A549 (cell line): ENCODE measurements around the gene ZNF672. TPM values are rescaled to one million over a fixed set of nuclear protein-coding genes. Genes with fewer than 3 reads are reported as not detected.
"Not testable (repeated sequence)": the region's sequence is repeated elsewhere in the genome, so short reads cannot be mapped to it uniquely, and the experiment has no call there.

ENCODE experiments used
- ATAC-seq, 2 experiments: fragments of 200-7000 bp in 1 of 2; fragments of >200 bp in 1 of 2; cut with Nextera tagmentation in 1 of 2; cut with Tn5 transposase in 1 of 2; 3 replicates each; pipeline versions ENCODE4 v1.8.0 to v1.9.1; 2018 to 2020; ENCODE audit warnings: mild to moderate bottlenecking in 1 of 2, moderate library complexity in 1 of 2
- CTCF ChIA-PET: fragments of 300-600 bp; sonication (Branson Sonifier 250); formaldehyde crosslinking; extraction: SDS; loops from one replicate; lab custom pipeline; 2021; ENCODE audit warnings: antibody characterized with exemption, inconsistent platforms; lab: Yijun Ruan, JAX
- POLR2A ChIA-PET: fragments of 350-600 bp; formaldehyde crosslinking; extraction: SDS; loops from one replicate; lab custom pipeline; 2021; ENCODE audit warnings: antibody characterized with exemption, inconsistent platforms; lab: Yijun Ruan, JAX
- DNase-seq, 2 experiments: peaks; one replicate each; pipeline versions ENCODE4 v3.0.0 to v3.0.0-alpha.2; 2011 to 2016; ENCODE audit warnings: low read depth in 1 of 2, low spot score in 1 of 2
- FAIRE-seq: peaks from 2 replicates; lab custom pipeline; 2011; peaks lifted over from hg19 to GRCh38; lab: Jason Lieb, UNC
- H3K27ac ChIP-seq, 2 experiments: fragments of >200 bp; sonication (Bioruptor Twin); formaldehyde crosslinking; 3 replicates each; pipeline ENCODE4 v1.5.1; 2016 to 2017
- H3K4me1 ChIP-seq: fragments of >200 bp; sonication (Bioruptor Twin); formaldehyde crosslinking; 3 replicates; pipeline ENCODE4 v1.6.1; 2016
- H3K4me2 ChIP-seq: fragments of >200 bp; sonication (Bioruptor Twin); formaldehyde crosslinking; 3 replicates; pipeline ENCODE4 v1.6.1; 2016
- H3K4me3 ChIP-seq: fragments of >200 bp; sonication (Bioruptor Twin); formaldehyde crosslinking; 3 replicates; pipeline ENCODE4 v1.5.1; 2016
- H3K9me3 ChIP-seq: fragments of >200 bp; sonication (Bioruptor Twin); formaldehyde crosslinking; 3 replicates; pipeline ENCODE4 v1.6.1; 2016
- BHLHE40 ChIP-seq: IDR thresholded peaks from 2 replicates; pipeline ENCODE4 v1.6.1; 2012; ENCODE audit warnings: low read depth, low read length, inconsistent platforms
- CBX2 ChIP-seq: fragments of 200-600 bp; sonication (generic); IDR thresholded peaks from 2 replicates; pipeline ENCODE4 v1.6.1; 2016; ENCODE audit warnings: low read depth, mild to moderate bottlenecking, borderline replicate concordance
- CHD4 ChIP-seq: fragments of 200-600 bp; sonication (generic); IDR thresholded peaks from 2 replicates; pipeline ENCODE4 v1.6.1; 2016; ENCODE audit warnings: antibody characterized with exemption, mild to moderate bottlenecking, borderline replicate concordance
- FOSB ChIP-seq: fragments of 250-450 bp; sonication (Bioruptor Pico); IDR thresholded peaks from 2 replicates; pipeline ENCODE4 v1.5.0; 2020; ENCODE audit warnings: mild to moderate bottlenecking, moderate library complexity
- GATA3 ChIP-seq: IDR thresholded peaks from 2 replicates; pipeline ENCODE4 v1.6.1; 2012; ENCODE audit warnings: borderline replicate concordance
- HOXB13 ChIP-seq: fragments of 250-450 bp; sonication (Bioruptor Pico); IDR thresholded peaks from 2 replicates; pipeline ENCODE4 v1.5.0; 2020; ENCODE audit warnings: low read depth, mild to moderate bottlenecking, moderate library complexity
- JUN ChIP-seq, 2 experiments: fragments of >200 bp; sonication (Bioruptor Twin); formaldehyde crosslinking; IDR thresholded peaks; 2 replicates in 1 of 2; 3 replicates in 1 of 2; pipeline ENCODE4 v1.6.1; 2016 to 2017
- KDM1A ChIP-seq: fragments of 200-600 bp; sonication (generic); IDR thresholded peaks from 2 replicates; pipeline ENCODE4 v1.6.1; 2016; ENCODE audit warnings: low read depth, mild to moderate bottlenecking
- MAFK ChIP-seq: fragments of 450-650 bp; IDR thresholded peaks from 2 replicates; pipeline ENCODE4 v1.6.1; 2014; ENCODE audit not compliant: partially characterized antibody
- MAZ ChIP-seq: fragments of 150-350 bp; IDR thresholded peaks from 2 replicates; pipeline ENCODE4 v1.6.1; 2014; ENCODE audit warnings: antibody characterized with exemption, low read depth, low read length, borderline replicate concordance
- MYC ChIP-seq: IDR thresholded peaks from 2 replicates; pipeline ENCODE4 v1.6.1; 2012; ENCODE audit warnings: mild to moderate bottlenecking, inconsistent platforms, low read length, improper control_type of control experiment, borderline replicate concordance
- NFE2L2 ChIP-seq: fragments of 150-350 bp; conservative IDR thresholded peaks from 2 replicates; pipeline ENCODE4 v1.6.1; 2014; ENCODE audit warnings: low read length
- NR3C1 ChIP-seq: fragments of >200 bp; sonication (Bioruptor Twin); formaldehyde crosslinking; IDR thresholded peaks from 3 replicates; pipeline ENCODE4 v1.6.1; 2017
- PHF8 ChIP-seq: fragments of 200-600 bp; sonication (generic); IDR thresholded peaks from 2 replicates; pipeline ENCODE4 v1.6.1; 2016; ENCODE audit warnings: low read depth, mild to moderate bottlenecking, antibody characterized with exemption, moderate library complexity, borderline replicate concordance
- RCOR1 ChIP-seq: fragments of 150-350 bp; IDR thresholded peaks from 2 replicates; pipeline ENCODE4 v1.6.1; 2014; ENCODE audit warnings: antibody characterized with exemption, low read length, low read depth
- SMC3 ChIP-seq: fragments of >200 bp; sonication (Bioruptor Twin); formaldehyde crosslinking; IDR thresholded peaks from 3 replicates; pipeline ENCODE4 v1.6.1; 2018; ENCODE audit warnings: inconsistent platforms
- ZC3H11A ChIP-seq: fragments of 450-650 bp; IDR thresholded peaks from 2 replicates; pipeline ENCODE4 v1.6.1; 2014; ENCODE audit warnings: antibody characterized with exemption, mild to moderate bottlenecking
- ZFP36 ChIP-seq: fragments of 450-650 bp; IDR thresholded peaks from 2 replicates; pipeline ENCODE4 v1.6.1; 2014; ENCODE audit warnings: borderline replicate concordance; ENCODE audit not compliant: partially characterized antibody
- ZSCAN20 ChIP-seq: fragments of 250-450 bp; sonication (Bioruptor Pico); IDR thresholded peaks from 2 replicates; pipeline ENCODE4 v1.8.0; 2022; ENCODE audit warnings: mild to moderate bottlenecking, moderate library complexity
- WGBS: methylation state at CpG from one replicate; pipeline ENCODE4 v1.1.6; 2017; ENCODE audit errors: missing lambda C conversion rate; 5-methylcytosine and 5-hydroxymethylcytosine counted together
- polyA plus RNA-seq, 4 experiments: library from polyadenylated mRNA; depleted of rRNA in 3 of 4; stranded (reverse); fragments of >200 nt; fragmentation: RNase III in 1 of 4; extraction: RNeasy Plus Mini Kit Qiagen cat#74134 plus additional on column Dnase treatment in 1 of 4; gene quantifications; 2 replicates in 3 of 4; 3 replicates in 1 of 4; pipeline ENCODE4 v1.2.3, GENCODE V29; 2011 to 2017
- TF ChIP-seq, protein P1 (sequence below): IDR thresholded peaks from 2 replicates; pipeline ENCODE4 v1.6.1; 2012
- TF ChIP-seq, protein P2 (sequence below): fragments of 250-450 bp; sonication (Bioruptor Pico); IDR thresholded peaks from 2 replicates; pipeline ENCODE4 v1.5.0; 2021; ENCODE audit warnings: mild to moderate bottlenecking, moderate library complexity, borderline replicate concordance
- TF ChIP-seq, protein P3 (sequence below): fragments of >200 bp; sonication (Bioruptor Twin); formaldehyde crosslinking; IDR thresholded peaks from 3 replicates; pipeline ENCODE4 v1.6.1; 2016
- TF ChIP-seq, protein P4 (sequence below): fragments of 200-600 bp; sonication (generic); IDR thresholded peaks from 2 replicates; pipeline ENCODE4 v1.6.1; 2016; ENCODE audit warnings: antibody characterized with exemption, mild to moderate bottlenecking, moderate library complexity
- TF ChIP-seq, protein P5 (sequence below): fragments of 450-650 bp; IDR thresholded peaks from 2 replicates; pipeline ENCODE4 v1.6.1; 2014; ENCODE audit warnings: antibody characterized with exemption

Gene ZNF672
- polyA plus RNA-seq, 2 of the 4 experiments (the other 2 are of a cell fraction): 18.9 to 20.6 TPM

DNA sequence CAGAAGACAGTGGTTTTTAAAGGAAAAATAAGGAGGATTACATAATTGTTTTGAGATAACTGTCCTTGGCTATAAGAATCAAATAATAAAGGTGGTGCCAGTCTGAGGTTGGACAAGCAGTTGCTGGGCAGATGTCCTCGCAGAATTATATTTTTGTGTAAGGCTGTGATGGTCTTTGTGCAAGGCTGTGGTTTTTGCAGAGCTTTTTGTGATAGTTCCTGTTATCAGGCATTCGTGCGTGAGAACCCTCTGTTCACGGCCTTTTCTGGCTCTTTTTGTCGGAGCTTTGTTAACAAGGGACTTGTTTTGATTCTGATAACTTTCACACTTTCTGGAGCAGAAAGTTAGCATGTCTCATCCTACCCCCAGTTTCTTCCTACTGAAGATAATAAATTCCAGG is 45.7 kb upstream of the ZNF672 start:
- POLR2A ChIA-PET: no interaction called here

DNA sequence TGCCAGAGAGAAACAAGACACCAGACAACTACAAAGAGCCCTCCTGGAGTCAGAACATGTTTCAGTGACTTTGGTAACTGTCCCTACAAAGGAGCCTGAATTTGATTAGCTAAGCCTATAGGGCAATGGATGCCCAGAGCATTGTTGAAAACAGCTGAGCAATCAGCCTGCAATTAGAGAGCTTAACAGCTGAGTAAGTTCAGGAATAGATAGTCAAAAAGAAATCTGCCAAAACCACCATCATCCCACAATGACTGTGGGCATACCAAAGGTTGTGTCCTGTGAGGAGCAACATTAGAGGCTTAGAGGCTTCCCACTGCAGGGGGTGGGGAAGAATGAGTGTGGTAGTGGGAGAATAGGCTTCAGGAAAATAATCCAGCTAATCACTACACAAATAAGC is 44.4 kb upstream of the ZNF672 start:
- ATAC-seq (no peak), DNase-seq (no peak), FAIRE-seq (no peak)
- H3K4me1 ChIP-seq: no peaks in the 10 kb centered on the region
- no peak overlapping the region for H3K27ac ChIP-seq
- no peak overlapping the region for H3K4me2 ChIP-seq
- ChIA-PET POLR2A (no interaction called here), CTCF (interaction anchor here (0.5 kb wide), 1 partner anchor 131 kb away, joined by 3 read pairs; no protein-coding TSS in a partner anchor)
- no peaks in the 10 kb centered on the region for H3K9me3 ChIP-seq
- TF ChIP-seq ZSCAN20 (no peak), RCOR1 (no peak), MAZ (no peak), CBX2 (no peak), PHF8 (no peak), ZC3H11A (no peak), HOXB13 (no peak), GATA3 (no peak), NFE2L2 (no peak), BHLHE40 (no peak), SMC3 (no peak)
- H3K4me3 ChIP-seq: no peak overlapping the region

More for the DNA sequence above, 45.7 kb upstream of the ZNF672 start:
- no peak overlapping the region for H3K4me2 ChIP-seq
- H3K9me3 ChIP-seq: no peaks in the 10 kb centered on the region
- 51% methylated on average over 5 of the region's 5 CpGs for WGBS
- no peak for DNase-seq
- no peak overlapping the region for H3K27ac ChIP-seq
- TF ChIP-seq CHD4 (no peak), HOXB13 (no peak), JUN (IDR thresholded peaks at IDR 0.05) (no peak), ZFP36 (no peak), KDM1A (no peak)
- TF ChIP-seq, protein P1, sequence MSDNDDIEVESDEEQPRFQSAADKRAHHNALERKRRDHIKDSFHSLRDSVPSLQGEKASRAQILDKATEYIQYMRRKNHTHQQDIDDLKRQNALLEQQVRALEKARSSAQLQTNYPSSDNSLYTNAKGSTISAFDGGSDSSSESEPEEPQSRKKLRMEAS: no peak
- TF ChIP-seq, protein P2, sequence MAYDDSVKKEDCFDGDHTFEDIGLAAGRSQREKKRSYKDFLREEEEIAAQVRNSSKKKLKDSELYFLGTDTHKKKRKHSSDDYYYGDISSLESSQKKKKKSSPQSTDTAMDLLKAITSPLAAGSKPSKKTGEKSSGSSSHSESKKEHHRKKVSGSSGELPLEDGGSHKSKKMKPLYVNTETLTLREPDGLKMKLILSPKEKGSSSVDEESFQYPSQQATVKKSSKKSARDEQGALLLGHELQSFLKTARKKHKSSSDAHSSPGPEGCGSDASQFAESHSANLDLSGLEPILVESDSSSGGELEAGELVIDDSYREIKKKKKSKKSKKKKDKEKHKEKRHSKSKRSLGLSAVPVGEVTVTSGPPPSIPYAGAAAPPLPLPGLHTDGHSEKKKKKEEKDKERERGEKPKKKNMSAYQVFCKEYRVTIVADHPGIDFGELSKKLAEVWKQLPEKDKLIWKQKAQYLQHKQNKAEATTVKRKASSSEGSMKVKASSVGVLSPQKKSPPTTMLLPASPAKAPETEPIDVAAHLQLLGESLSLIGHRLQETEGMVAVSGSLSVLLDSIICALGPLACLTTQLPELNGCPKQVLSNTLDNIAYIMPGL: no peak
- TF ChIP-seq, protein P3, sequence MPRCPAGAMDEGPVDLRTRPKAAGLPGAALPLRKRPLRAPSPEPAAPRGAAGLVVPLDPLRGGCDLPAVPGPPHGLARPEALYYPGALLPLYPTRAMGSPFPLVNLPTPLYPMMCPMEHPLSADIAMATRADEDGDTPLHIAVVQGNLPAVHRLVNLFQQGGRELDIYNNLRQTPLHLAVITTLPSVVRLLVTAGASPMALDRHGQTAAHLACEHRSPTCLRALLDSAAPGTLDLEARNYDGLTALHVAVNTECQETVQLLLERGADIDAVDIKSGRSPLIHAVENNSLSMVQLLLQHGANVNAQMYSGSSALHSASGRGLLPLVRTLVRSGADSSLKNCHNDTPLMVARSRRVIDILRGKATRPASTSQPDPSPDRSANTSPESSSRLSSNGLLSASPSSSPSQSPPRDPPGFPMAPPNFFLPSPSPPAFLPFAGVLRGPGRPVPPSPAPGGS: no peak
- CTCF ChIA-PET: interaction anchor here (1.0 kb wide), 1 partner anchor 11 kb away, joined by 3 read pairs; no protein-coding TSS in a partner anchor
- ATAC-seq: no peak
- no peaks in the 10 kb centered on the region for H3K4me1 ChIP-seq
- no peak overlapping the region for H3K4me3 ChIP-seq
- FAIRE-seq: no peak

DNA sequence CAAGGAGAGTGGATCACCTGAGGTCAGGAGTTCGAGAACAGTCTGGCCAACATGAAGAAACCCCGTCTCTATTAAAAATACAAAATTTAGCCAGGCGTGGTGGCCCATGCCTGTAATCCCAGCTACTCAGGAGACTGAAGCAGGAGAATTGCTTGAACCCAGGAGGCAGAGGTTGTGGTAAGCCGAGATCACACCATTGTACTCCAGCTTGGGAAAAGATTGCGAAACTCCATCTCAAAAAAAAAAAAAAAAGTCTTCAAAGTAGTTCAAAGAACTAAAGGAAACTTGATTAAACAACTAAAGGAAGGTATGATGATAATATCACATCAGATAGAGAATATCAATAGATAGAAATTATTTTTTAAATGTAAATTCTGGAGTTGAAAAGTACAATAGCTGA is 43.4 kb upstream of the ZNF672 start:
- FAIRE-seq, POLR2A ChIA-PET, ATAC-seq, H3K9me3 ChIP-seq, H3K4me1 ChIP-seq, H3K27ac ChIP-seq, H3K4me2 ChIP-seq, DNase-seq, H3K4me3 ChIP-seq: not testable (repeated sequence)
- 19% methylated on average over 5 of the region's 5 CpGs for WGBS
- CTCF ChIA-PET: interaction anchor here (0.6 to 1.2 kb wide), 3 partner anchors 39 to 173 kb away, joined by 3 read pairs; no protein-coding TSS in a partner anchor

DNA sequence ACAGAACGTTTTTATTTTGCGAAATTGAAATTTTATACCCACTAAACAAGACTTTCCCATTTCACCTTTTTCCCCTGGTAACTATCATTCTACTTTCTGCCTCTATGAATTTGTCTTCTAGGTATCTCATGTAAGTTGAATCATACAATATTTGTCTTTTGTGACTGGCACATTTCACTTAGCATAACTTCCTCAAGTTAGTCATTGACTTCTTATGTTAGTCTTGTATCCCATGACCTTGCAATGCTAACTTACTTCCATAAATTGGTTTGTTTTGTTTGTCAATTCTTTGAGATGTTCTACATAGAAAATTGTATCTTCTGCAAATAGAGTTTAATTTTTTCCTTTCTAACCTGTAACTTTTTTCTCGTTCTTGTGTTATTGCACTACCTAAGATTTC is 39.2 kb upstream of the ZNF672 start:
- H3K9me3 ChIP-seq: no peaks in the 10 kb centered on the region
- H3K27ac ChIP-seq: no peak overlapping the region
- no peak overlapping the region for H3K4me3 ChIP-seq
- WGBS: 42% methylated on average over 3 of the region's 3 CpGs
- ChIA-PET CTCF (no interaction called here), POLR2A (no interaction called here)
- FAIRE-seq (no peak), ATAC-seq (no peak), DNase-seq (no peak)
- no peak overlapping the region for H3K4me2 ChIP-seq
- H3K4me1 ChIP-seq: no peaks in the 10 kb centered on the region
- TF ChIP-seq, protein P3: no peak
- TF ChIP-seq FOSB (CRISPR knock-in tag) (no peak), MYC (no peak), MAFK (no peak), NR3C1 (no peak)
- TF ChIP-seq, protein P4, sequence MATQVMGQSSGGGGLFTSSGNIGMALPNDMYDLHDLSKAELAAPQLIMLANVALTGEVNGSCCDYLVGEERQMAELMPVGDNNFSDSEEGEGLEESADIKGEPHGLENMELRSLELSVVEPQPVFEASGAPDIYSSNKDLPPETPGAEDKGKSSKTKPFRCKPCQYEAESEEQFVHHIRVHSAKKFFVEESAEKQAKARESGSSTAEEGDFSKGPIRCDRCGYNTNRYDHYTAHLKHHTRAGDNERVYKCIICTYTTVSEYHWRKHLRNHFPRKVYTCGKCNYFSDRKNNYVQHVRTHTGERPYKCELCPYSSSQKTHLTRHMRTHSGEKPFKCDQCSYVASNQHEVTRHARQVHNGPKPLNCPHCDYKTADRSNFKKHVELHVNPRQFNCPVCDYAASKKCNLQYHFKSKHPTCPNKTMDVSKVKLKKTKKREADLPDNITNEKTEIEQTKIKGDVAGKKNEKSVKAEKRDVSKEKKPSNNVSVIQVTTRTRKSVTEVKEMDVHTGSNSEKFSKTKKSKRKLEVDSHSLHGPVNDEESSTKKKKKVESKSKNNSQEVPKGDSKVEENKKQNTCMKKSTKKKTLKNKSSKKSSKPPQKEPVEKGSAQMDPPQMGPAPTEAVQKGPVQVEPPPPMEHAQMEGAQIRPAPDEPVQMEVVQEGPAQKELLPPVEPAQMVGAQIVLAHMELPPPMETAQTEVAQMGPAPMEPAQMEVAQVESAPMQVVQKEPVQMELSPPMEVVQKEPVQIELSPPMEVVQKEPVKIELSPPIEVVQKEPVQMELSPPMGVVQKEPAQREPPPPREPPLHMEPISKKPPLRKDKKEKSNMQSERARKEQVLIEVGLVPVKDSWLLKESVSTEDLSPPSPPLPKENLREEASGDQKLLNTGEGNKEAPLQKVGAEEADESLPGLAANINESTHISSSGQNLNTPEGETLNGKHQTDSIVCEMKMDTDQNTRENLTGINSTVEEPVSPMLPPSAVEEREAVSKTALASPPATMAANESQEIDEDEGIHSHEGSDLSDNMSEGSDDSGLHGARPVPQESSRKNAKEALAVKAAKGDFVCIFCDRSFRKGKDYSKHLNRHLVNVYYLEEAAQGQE: no peak
- TF ChIP-seq, protein P5, sequence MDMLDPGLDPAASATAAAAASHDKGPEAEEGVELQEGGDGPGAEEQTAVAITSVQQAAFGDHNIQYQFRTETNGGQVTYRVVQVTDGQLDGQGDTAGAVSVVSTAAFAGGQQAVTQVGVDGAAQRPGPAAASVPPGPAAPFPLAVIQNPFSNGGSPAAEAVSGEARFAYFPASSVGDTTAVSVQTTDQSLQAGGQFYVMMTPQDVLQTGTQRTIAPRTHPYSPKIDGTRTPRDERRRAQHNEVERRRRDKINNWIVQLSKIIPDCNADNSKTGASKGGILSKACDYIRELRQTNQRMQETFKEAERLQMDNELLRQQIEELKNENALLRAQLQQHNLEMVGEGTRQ: no peak
